H9 (cell line): ENCODE results near the gene ANGPT4. TPM values are rescaled to one million over a fixed set of nuclear protein-coding genes. Genes with fewer than 3 reads are reported as not detected.

Experiments
- DNase-seq: peaks from one replicate; pipeline ENCODE4 v3.0.0-alpha.2; 2017
- H2AFZ ChIP-seq: one replicate; pipeline ENCODE4 v1.6.1; 2013; ENCODE audit warnings: mild to moderate bottlenecking, low read length, control low read depth, moderate library complexity
- H2AK5ac ChIP-seq: 2 replicates; pipeline ENCODE4 v1.6.1; 2013; ENCODE audit warnings: low read length, control low read depth, mixed read lengths; ENCODE audit not compliant: insufficient read length
- H2BK120ac ChIP-seq: one replicate; pipeline ENCODE4 v1.6.1; 2013; ENCODE audit warnings: low read depth, mild to moderate bottlenecking, low read length, control low read depth, inconsistent platforms; ENCODE audit not compliant: poor library complexity, severe bottlenecking
- H2BK12ac ChIP-seq: 2 replicates; pipeline ENCODE4 v1.6.1; 2013; ENCODE audit warnings: low read length, control low read depth, mixed read lengths, low read depth; ENCODE audit not compliant: insufficient read length
- H2BK15ac ChIP-seq: 2 replicates; pipeline ENCODE4 v1.6.1; 2013; ENCODE audit warnings: low read depth, low read length, control low read depth
- H2BK20ac ChIP-seq: one replicate; pipeline ENCODE4 v1.6.1; 2013; ENCODE audit warnings: low read depth, mild to moderate bottlenecking, low read length, control low read depth, inconsistent platforms; ENCODE audit not compliant: poor library complexity, severe bottlenecking
- H2BK5ac ChIP-seq: 2 replicates; pipeline ENCODE4 v1.6.1; 2013; ENCODE audit warnings: low read length, control low read depth, mixed read lengths; ENCODE audit not compliant: insufficient read length
- H3K14ac ChIP-seq: 2 replicates; pipeline ENCODE4 v1.6.1; 2013; ENCODE audit warnings: low read length, control low read depth; ENCODE audit not compliant: insufficient read depth
- H3K18ac ChIP-seq: 2 replicates; pipeline ENCODE4 v1.6.1; 2013; ENCODE audit warnings: low read depth, mild to moderate bottlenecking, mixed read lengths, low read length, control low read depth; ENCODE audit not compliant: insufficient read length
- H3K23ac ChIP-seq: 2 replicates; pipeline ENCODE4 v1.6.1; 2013; ENCODE audit warnings: low read length, control low read depth, mixed read lengths, low read depth; ENCODE audit not compliant: insufficient read length
- H3K23me2 ChIP-seq: 2 replicates; pipeline ENCODE4 v1.6.1; 2013; ENCODE audit warnings: low read depth, mild to moderate bottlenecking, mixed read lengths, low read length, control low read depth; ENCODE audit not compliant: insufficient read length, poor library complexity, severe bottlenecking
- H3K27ac ChIP-seq: 2 replicates; pipeline ENCODE4 v1.5.1; 2013; ENCODE audit warnings: low read length, control low read depth, mixed read lengths, low read depth; ENCODE audit not compliant: insufficient read length
- H3K27me3 ChIP-seq: 2 replicates; pipeline ENCODE4 v1.6.1; 2013; ENCODE audit warnings: low read length, control low read depth, inconsistent platforms; ENCODE audit not compliant: insufficient read depth
- H3K4ac ChIP-seq: 2 replicates; pipeline ENCODE4 v1.6.1; 2013; ENCODE audit warnings: low read depth, mild to moderate bottlenecking, control low read depth, inconsistent platforms, low read length, moderate library complexity
- H3K4me1 ChIP-seq: 2 replicates; pipeline ENCODE4 v1.6.1; 2013; ENCODE audit warnings: low read length, control low read depth, inconsistent platforms; ENCODE audit not compliant: insufficient read depth
- H3K4me2 ChIP-seq: 2 replicates; pipeline ENCODE4 v1.6.1; 2013; ENCODE audit warnings: low read length, control low read depth, mixed read lengths; ENCODE audit not compliant: insufficient read length, insufficient read depth
- H3K56ac ChIP-seq: 2 replicates; pipeline ENCODE4 v1.6.1; 2013; ENCODE audit warnings: low read depth, mild to moderate bottlenecking, mixed read lengths, low read length, control low read depth; ENCODE audit not compliant: insufficient read length
- H3K79me1 ChIP-seq: 2 replicates; pipeline ENCODE4 v1.6.1; 2013; ENCODE audit warnings: low read depth, mild to moderate bottlenecking, moderate library complexity, low read length, control low read depth, inconsistent platforms; ENCODE audit not compliant: insufficient read depth, poor library complexity, severe bottlenecking
- H3K79me2 ChIP-seq: 2 replicates; pipeline ENCODE4 v1.6.1; 2013; ENCODE audit warnings: low read length, control low read depth, inconsistent platforms; ENCODE audit not compliant: insufficient read depth
- H3K9ac ChIP-seq: 2 replicates; pipeline ENCODE4 v1.6.1; 2013; ENCODE audit warnings: low read length, control low read depth, mixed read lengths; ENCODE audit not compliant: insufficient read length; ENCODE audit errors: extremely low read depth
- H3K9me3 ChIP-seq: one replicate; pipeline ENCODE4 v1.6.1; 2013; ENCODE audit warnings: low read depth, low read length, inconsistent platforms; ENCODE audit not compliant: control insufficient read depth
- H3T11ph ChIP-seq: one replicate; pipeline ENCODE4 v1.6.1; 2013; ENCODE audit warnings: mild to moderate bottlenecking, low read length, control low read depth, inconsistent platforms
- H4K20me1 ChIP-seq: one replicate; pipeline ENCODE4 v1.6.1; 2013; ENCODE audit not compliant: control insufficient read depth, insufficient read length, insufficient read depth
- H4K5ac ChIP-seq: 2 replicates; pipeline ENCODE4 v1.6.1; 2013; ENCODE audit warnings: low read depth, mild to moderate bottlenecking, mixed read lengths, low read length, control low read depth; ENCODE audit not compliant: insufficient read length
- H4K8ac ChIP-seq: replicated peaks from 2 replicates; pipeline ENCODE4 v1.6.1; 2013; ENCODE audit warnings: low read length, control low read depth, mixed read lengths, low read depth; ENCODE audit not compliant: insufficient read length
- H4K91ac ChIP-seq: 2 replicates; pipeline ENCODE4 v1.6.1; 2013; ENCODE audit warnings: low read depth, mild to moderate bottlenecking, moderate library complexity, mixed read lengths, low read length, control low read depth; ENCODE audit not compliant: insufficient read length
- H3K27ac Mint-ChIP-seq, 3 experiments: 2 replicates in 2 of 3; 3 replicates in 1 of 3; pipeline ENCODE4 v1.8.0; 2020 to 2021; ENCODE audit warnings: mixed read lengths in 3 of 3, mild to moderate bottlenecking in 1 of 3, moderate library complexity in 1 of 3
- H3K27me3 Mint-ChIP-seq: 2 replicates; pipeline ENCODE4 v1.8.0; 2021; ENCODE audit warnings: low read depth, mild to moderate bottlenecking, moderate library complexity, mixed read lengths
- H3K36me3 Mint-ChIP-seq, 3 experiments: 2 replicates in 2 of 3; 3 replicates in 1 of 3; pipeline ENCODE4 v1.8.0; 2020 to 2021; ENCODE audit warnings: low read depth in 3 of 3, mixed read lengths in 3 of 3; ENCODE audit not compliant: insufficient read depth in 1 of 3
- H3K4me1 Mint-ChIP-seq, 2 experiments: 2 replicates each; pipeline ENCODE4 v1.8.0; 2020; ENCODE audit warnings: mixed read lengths in 2 of 2
- H3K4me3 Mint-ChIP-seq, 2 experiments: 2 replicates in 1 of 2; 3 replicates in 1 of 2; pipeline ENCODE4 v1.8.0; 2020 to 2021; ENCODE audit warnings: mild to moderate bottlenecking in 2 of 2, mixed read lengths in 2 of 2, moderate library complexity in 1 of 2
- H3K9me3 Mint-ChIP-seq, 2 experiments: 2 replicates in 1 of 2; 3 replicates in 1 of 2; pipeline ENCODE4 v1.8.0; 2020; ENCODE audit warnings: mild to moderate bottlenecking in 2 of 2, mixed read lengths in 2 of 2, moderate library complexity in 1 of 2
- CTCF ChIP-seq: fragments of 200-600 bp; sonication (generic); conservative IDR thresholded peaks from 3 replicates; pipeline ENCODE4 v1.8.0; 2021; ENCODE audit warnings: antibody characterized with exemption, mild to moderate bottlenecking
- WGBS: extraction: QIAGEN DNeasy Blood & Tissue Kit; methylation state at CpG from one replicate; pipeline ENCODE4 v1.1.7; 2013; ENCODE audit warnings: missing lambda C conversion rate, low lambda C conversion rate, mixed read lengths; ENCODE audit not compliant: insufficient read length; ENCODE audit errors: extremely low coverage; 5-methylcytosine and 5-hydroxymethylcytosine counted together
- total RNA-seq: library from RNA; stranded (reverse); gene quantifications from 2 replicates; pipeline ENCODE4 v1.2.1, GENCODE V29; 2021

Gene ANGPT4
- total RNA-seq, 1 experiment from 2014 or later = 0.11 TPM

GRCh38 chr20:869606-870005 is 46.5 kb downstream of the ANGPT4 start:
- no peak for DNase-seq
- no peak overlapping the region for H4K5ac ChIP-seq
- no peak overlapping the region for H3T11ph ChIP-seq
- no peak overlapping the region for H3K23ac ChIP-seq
- H3K4me1 Mint-ChIP-seq = peaks cover 7 to 14% of the 10 kb centered on the region in 2 experiments
- H2BK120ac ChIP-seq = no peak overlapping the region
- no peak overlapping the region for H2BK5ac ChIP-seq
- no peak overlapping the region for H4K91ac ChIP-seq
- H2AK5ac ChIP-seq = no peak overlapping the region
- no peak overlapping the region for H2BK15ac ChIP-seq
- no peak for TF ChIP-seq CTCF
- H3K14ac ChIP-seq = no peak overlapping the region
- no peak overlapping the region for H3K27ac ChIP-seq
- no peaks in the 10 kb centered on the region for H3K9me3 ChIP-seq
- H3K79me1 ChIP-seq = no peaks in the 10 kb centered on the region
- no CpG with 5 or more reads among the region's 5 CpGs for WGBS
- H3K79me2 ChIP-seq = no peaks in the 10 kb centered on the region
- no peak overlapping the region for H2BK20ac ChIP-seq
- H3K56ac ChIP-seq = no peak overlapping the region
- H3K4me1 ChIP-seq = no peaks in the 10 kb centered on the region
- no peak overlapping the region for H3K4me3 Mint-ChIP-seq
- H3K18ac ChIP-seq = no peak overlapping the region
- H3K23me2 ChIP-seq = no peaks in the 10 kb centered on the region
- no peak overlapping the region for H2BK12ac ChIP-seq
- H3K4ac ChIP-seq = no peak overlapping the region
- no peak overlapping the region for H3K27ac Mint-ChIP-seq
- H3K36me3 Mint-ChIP-seq = no peaks in the 10 kb centered on the region
- no peak overlapping the region for H3K9ac ChIP-seq
- no peaks in the 10 kb centered on the region for H3K9me3 Mint-ChIP-seq
- H3K27me3 Mint-ChIP-seq = peaks cover 35% of the 10 kb centered on the region
- no peaks in the 10 kb centered on the region for H3K27me3 ChIP-seq
- H2AFZ ChIP-seq = no peak overlapping the region
- no peak overlapping the region for H4K8ac ChIP-seq
- H4K20me1 ChIP-seq = no peaks in the 10 kb centered on the region
- H3K4me2 ChIP-seq = no peak overlapping the region
